Measurements from ENCODE around the gene ZNF592. TPM values are rescaled to one million over a fixed set of nuclear protein-coding genes. Genes with fewer than 3 reads are reported as not detected.
"Not testable (repeated sequence)": the region's sequence is repeated elsewhere in the genome, so short reads cannot be mapped to it uniquely, and the experiment has no call there.

The ZNF592 gene
- 3.9 and 6.1 TPM in 2 replicates for total RNA-seq (2014; rRNA removed; shearing (Covaris generic))

GRCh38 chr15:84748274-84749110 lies at the start of gene ZNF592:
TSS of gene ZNF592 (plus strand) at chr15:84748592. CDS start at chr15:84782676, 34,084 bp downstream.
- peak; percentile 60 for DNase-seq (ENCODE audit: low spot score)

GRCh38 chr15:84699538-84700191 lies 48.7 kb upstream of the ZNF592 start:
- DNase-seq (ENCODE audit: low spot score), result no peak

- no peak for DNase-seq (ENCODE audit: low spot score)
Observed at GRCh38 chr15:84702961-84703482, 45.4 kb upstream of the ZNF592 start.

- no peak for DNase-seq (ENCODE audit: low spot score)
Observed at GRCh38 chr15:84703808-84704207, 44.6 kb upstream of the ZNF592 start.

- no peak for DNase-seq (ENCODE audit: low spot score)
Observed at GRCh38 chr15:84714372-84714771, 34.0 kb upstream of the ZNF592 start.

- no peak for DNase-seq (ENCODE audit: low spot score)
Observed at GRCh38 chr15:84714821-84715220, 33.6 kb upstream of the ZNF592 start.

- no peak for DNase-seq (ENCODE audit: low spot score)
Observed at GRCh38 chr15:84715441-84716035, 32.9 kb upstream of the ZNF592 start.

- peak; percentile 92 for DNase-seq (ENCODE audit: low spot score)
Observed at GRCh38 chr15:84716036-84716732, 32.2 kb upstream of the ZNF592 start, which contains the start of gene SEC11A. TSS of gene SEC11A (minus strand) at chr15:84716139. CDS start at chr15:84716075, 64 bp downstream.

- no peak for DNase-seq (ENCODE audit: low spot score)
Observed at GRCh38 chr15:84721371-84721770, 27.0 kb upstream of the ZNF592 start.

- no peak for DNase-seq (ENCODE audit: low spot score)
Observed at GRCh38 chr15:84722628-84723027, 25.8 kb upstream of the ZNF592 start.

- DNase-seq (ENCODE audit: low spot score), result peak; percentile 27
Observed at GRCh38 chr15:84725001-84725491, 23.3 kb upstream of the ZNF592 start.

- no peak for DNase-seq (ENCODE audit: low spot score)
Observed at GRCh38 chr15:84727429-84727828, 21.0 kb upstream of the ZNF592 start.

GRCh38 chr15:84731774-84732173 lies 16.6 kb upstream of the ZNF592 start:
- DNase-seq (ENCODE audit: low spot score), result no peak

GRCh38 chr15:84734794-84735479 lies 13.5 kb upstream of the ZNF592 start:
- DNase-seq (ENCODE audit: low spot score), result peak; percentile 42

- DNase-seq (ENCODE audit: low spot score), result not testable (repeated sequence)
Observed at GRCh38 chr15:84735480-84736061, 12.8 kb upstream of the ZNF592 start.

- DNase-seq (ENCODE audit: low spot score), result no peak
Observed at GRCh38 chr15:84736375-84736774, 12.0 kb upstream of the ZNF592 start.

- DNase-seq (ENCODE audit: low spot score), result no peak
Observed at GRCh38 chr15:84737005-84737404, 11.4 kb upstream of the ZNF592 start.

GRCh38 chr15:84740691-84741090 lies 7.7 kb upstream of the ZNF592 start:
- no peak for DNase-seq (ENCODE audit: low spot score)

- no peak for DNase-seq (ENCODE audit: low spot score)
Observed at GRCh38 chr15:84741121-84741520, 7.3 kb upstream of the ZNF592 start.

All from H4 (cell line).